Muscle of leg (tissue), 11 donors: ENCODE results near the gene MTMR11. TPM values are rescaled to one million over a fixed set of nuclear protein-coding genes. Genes with fewer than 3 reads are reported as not detected.
A peak's percentile ranks its signal among the peaks of the same experiment; 100 is the strongest.
"Not testable (repeated sequence)": the region's sequence is repeated elsewhere in the genome, so short reads cannot be mapped to it uniquely, and the experiment has no call there.

Source experiments
- DNase-seq: peaks from one replicate; pipeline ENCODE4 v3.0.0; 2013
- H3K27ac ChIP-seq: one replicate; pipeline ENCODE4 v1.5.1; 2013; ENCODE audit warnings: mild to moderate bottlenecking, low read length, control low read depth
- H3K27me3 ChIP-seq: one replicate; pipeline ENCODE4 v1.6.1; 2013; ENCODE audit warnings: low read length; ENCODE audit not compliant: control insufficient read depth, insufficient read depth
- H3K36me3 ChIP-seq: one replicate; pipeline ENCODE4 v1.6.1; 2013; ENCODE audit warnings: low read length; ENCODE audit not compliant: control insufficient read depth, insufficient read depth
- H3K4me1 ChIP-seq: one replicate; pipeline ENCODE4 v1.6.1; 2013; ENCODE audit warnings: low read length; ENCODE audit not compliant: control insufficient read depth, insufficient read depth
- H3K4me3 ChIP-seq: one replicate; pipeline ENCODE4 v1.5.1; 2013; ENCODE audit warnings: low read length, control low read depth
- H3K9me3 ChIP-seq: replicated peaks from 2 replicates; pipeline ENCODE4 v1.6.1; 2013; ENCODE audit warnings: low read depth, low read length; ENCODE audit not compliant: control insufficient read depth
- WGBS: methylation state at CpG from one replicate; pipeline ENCODE4 v1.1.5; 2013; ENCODE audit warnings: missing lambda C conversion rate; ENCODE audit not compliant: insufficient coverage; 5-methylcytosine and 5-hydroxymethylcytosine counted together
- polyA plus RNA-seq, 8 donors: library from polyadenylated mRNA; unstranded; fragments of 120-200 nt; gene quantifications; one replicate each; pipeline versions ENCODE4 v1.2.1 to v1.2.3, GENCODE V29; 2013; ENCODE audit warnings: inconsistent platforms in 1 of 8, low replicate concordance in 1 of 8; ENCODE audit not compliant: insufficient read length in 8 of 8, insufficient read depth in 1 of 8
- total RNA-seq: library from RNA; stranded (reverse); fragments of 120-200 nt; gene quantifications from one replicate; pipeline ENCODE4 v1.2.4, GENCODE V29; 2013

The MTMR11 gene
- total and polyA plus RNA-seq, 9 donors = 8.1 to 25.1 (median 22.1) TPM

DNA sequence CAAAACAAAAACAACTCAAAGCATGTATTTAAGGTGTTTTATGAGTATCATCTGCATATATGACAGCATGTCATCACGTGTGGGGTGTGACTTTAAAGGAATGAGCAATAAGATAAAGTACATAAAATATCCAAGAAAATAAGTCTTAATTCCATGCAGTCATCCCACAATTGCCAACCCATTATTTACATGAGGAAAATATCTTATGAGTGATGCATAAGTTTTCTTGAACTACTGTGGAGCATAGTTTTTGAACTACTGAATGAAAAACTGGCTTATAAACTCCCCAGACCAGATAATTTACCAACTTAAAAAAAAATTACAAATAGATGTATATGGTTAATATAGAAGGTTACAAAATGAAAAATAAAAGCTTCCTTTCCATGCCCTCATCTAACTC, 29.7 kb upstream of the MTMR11 start:
- peaks cover 49% of the 10 kb centered on the region for H3K36me3 ChIP-seq
- no peak for DNase-seq

GRCh38 chr1:149965440-149965839, 28.8 kb upstream of the MTMR11 start:
- Histone ChIP-seq H3K27ac (no peak overlapping the region), H3K4me1 (no peaks in the 10 kb centered on the region), H3K36me3 (peaks cover 48% of the 10 kb centered on the region), H3K9me3 (no peaks in the 10 kb centered on the region), H3K4me3 (no peak overlapping the region), H3K27me3 (no peaks in the 10 kb centered on the region)
- 100% methylated on average over 3 of the region's 3 CpGs for WGBS
- DNase-seq = no peak

More for the DNA sequence above, 29.7 kb upstream of the MTMR11 start:
- H3K27ac ChIP-seq = no peak overlapping the region
- H3K4me1 ChIP-seq = no peaks in the 10 kb centered on the region
- no peaks in the 10 kb centered on the region for H3K9me3 ChIP-seq
- no peak overlapping the region for H3K4me3 ChIP-seq
- H3K27me3 ChIP-seq = no peaks in the 10 kb centered on the region
- WGBS = no CpG with 5 or more reads among the region's 1 CpG

- Histone ChIP-seq H3K9me3 (peaks cover under 1% of the 10 kb centered on the region), H3K27me3 (no peaks in the 10 kb centered on the region), H3K4me3 (no peak overlapping the region), H3K27ac (no peak overlapping the region), H3K4me1 (no peaks in the 10 kb centered on the region), H3K36me3 (peaks cover 58% of the 10 kb centered on the region)
- no CpG with 5 or more reads among the region's 3 CpGs for WGBS
- DNase-seq = no peak
These were observed 26.7 kb upstream of the MTMR11 start for GRCh38 chr1:149963358-149963757.

- H3K36me3 ChIP-seq = peaks cover 64% of the 10 kb centered on the region
- no CpG with 5 or more reads among the region's 2 CpGs for WGBS
- no peaks in the 10 kb centered on the region for H3K27me3 ChIP-seq
- H3K9me3 ChIP-seq = peaks cover 6% of the 10 kb centered on the region
- H3K4me1 ChIP-seq = no peaks in the 10 kb centered on the region
- H3K4me3 ChIP-seq = no peak overlapping the region
- H3K27ac ChIP-seq = no peak overlapping the region
- DNase-seq = no peak
These were observed 26.1 kb upstream of the MTMR11 start for GRCh38 chr1:149962736-149963135.

GRCh38 chr1:149962039-149962647, 25.5 kb upstream of the MTMR11 start:
- no CpG with 5 or more reads among the region's 3 CpGs for WGBS
- H3K4me1 ChIP-seq = no peaks in the 10 kb centered on the region
- no peak overlapping the region for H3K27ac ChIP-seq
- H3K9me3 ChIP-seq = peaks cover 10% of the 10 kb centered on the region
- H3K27me3 ChIP-seq = no peaks in the 10 kb centered on the region
- DNase-seq = peak; percentile 86
- H3K4me3 ChIP-seq = no peak overlapping the region
- peaks cover 62% of the 10 kb centered on the region for H3K36me3 ChIP-seq

GRCh38 chr1:149957548-149957947, 20.9 kb upstream of the MTMR11 start:
- H3K4me1 ChIP-seq, H3K27ac ChIP-seq, H3K4me3 ChIP-seq, H3K27me3 ChIP-seq, DNase-seq: not testable (repeated sequence)
- Histone ChIP-seq H3K9me3 (peaks cover 10% of the 10 kb centered on the region), H3K36me3 (peaks cover 30% of the 10 kb centered on the region)
- WGBS = 100% methylated on average over 8 of the region's 14 CpGs

DNA sequence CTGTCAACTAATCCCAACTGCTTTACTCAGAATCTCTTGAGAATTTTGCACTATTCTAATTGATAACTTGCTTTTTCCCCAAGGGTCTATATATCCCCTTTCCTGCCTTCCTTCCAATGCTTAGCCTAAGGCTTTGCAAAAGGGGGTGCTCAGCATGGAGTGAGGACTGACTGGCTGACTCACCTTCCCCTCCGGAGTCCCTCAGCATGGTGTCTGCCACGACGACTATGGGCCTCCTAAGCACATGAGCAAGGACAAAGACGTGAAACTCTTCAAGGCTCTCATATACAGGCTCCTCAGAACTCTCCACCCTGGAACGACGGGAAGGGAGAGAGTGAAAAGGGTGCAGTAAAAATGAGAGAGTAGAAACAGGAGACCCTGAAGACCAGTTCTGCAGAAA, 13.2 kb upstream of the MTMR11 start:
- Histone ChIP-seq H3K4me3 (no peak overlapping the region), H3K9me3 (no peaks in the 10 kb centered on the region), H3K27ac (no peak overlapping the region), H3K27me3 (no peaks in the 10 kb centered on the region), H3K4me1 (no peaks in the 10 kb centered on the region), H3K36me3 (peaks cover 30% of the 10 kb centered on the region)
- no CpG with 5 or more reads among the region's 6 CpGs for WGBS
- no peak for DNase-seq

GRCh38 chr1:149945206-149945605, 8.5 kb upstream of the MTMR11 start:
- no peak for DNase-seq
- Histone ChIP-seq H3K27ac (no peak overlapping the region), H3K4me1 (no peaks in the 10 kb centered on the region), H3K27me3 (no peaks in the 10 kb centered on the region), H3K36me3 (peaks cover 45% of the 10 kb centered on the region), H3K9me3 (no peaks in the 10 kb centered on the region), H3K4me3 (no peak overlapping the region)
- WGBS = 100% methylated on average over 1 of the region's 4 CpGs

DNA sequence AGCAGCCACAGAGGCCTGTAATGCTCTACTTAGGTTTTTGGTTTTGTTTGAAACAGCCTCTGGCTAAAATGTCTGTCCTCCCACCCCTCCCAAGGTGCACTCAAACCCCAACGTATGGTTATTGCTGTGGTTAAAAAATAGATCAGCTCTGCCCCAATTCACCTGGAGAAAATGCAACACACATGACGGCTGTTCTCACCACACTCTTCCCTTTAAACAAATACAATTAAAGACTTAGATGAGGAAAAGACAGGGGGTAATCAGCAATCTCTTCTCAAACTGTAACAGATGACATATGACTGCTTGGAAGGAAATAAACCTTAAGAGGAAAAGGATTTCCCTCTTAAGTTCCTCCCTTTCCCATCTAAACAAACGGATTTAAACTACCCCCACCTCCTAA, 6.2 kb upstream of the MTMR11 start:
- H3K27ac ChIP-seq = no peak overlapping the region
- no peak overlapping the region for H3K4me3 ChIP-seq
- 38% methylated on average over 1 of the region's 3 CpGs for WGBS
- H3K36me3 ChIP-seq = peaks cover 34% of the 10 kb centered on the region
- no peaks in the 10 kb centered on the region for H3K9me3 ChIP-seq
- H3K27me3 ChIP-seq = no peaks in the 10 kb centered on the region
- no peak for DNase-seq
- H3K4me1 ChIP-seq = peaks cover 13% of the 10 kb centered on the region

GRCh38 chr1:149942207-149942606, 5.5 kb upstream of the MTMR11 start:
- peaks cover 28% of the 10 kb centered on the region for H3K36me3 ChIP-seq
- H3K9me3 ChIP-seq = no peaks in the 10 kb centered on the region
- peak; percentile 86 for DNase-seq
- peaks cover 20% of the 10 kb centered on the region for H3K4me1 ChIP-seq
- no peak overlapping the region for H3K4me3 ChIP-seq
- peak overlapping the region; percentile 1 for H3K27ac ChIP-seq
- no peaks in the 10 kb centered on the region for H3K27me3 ChIP-seq
- WGBS = no CpG with 5 or more reads among the region's 5 CpGs

DNA sequence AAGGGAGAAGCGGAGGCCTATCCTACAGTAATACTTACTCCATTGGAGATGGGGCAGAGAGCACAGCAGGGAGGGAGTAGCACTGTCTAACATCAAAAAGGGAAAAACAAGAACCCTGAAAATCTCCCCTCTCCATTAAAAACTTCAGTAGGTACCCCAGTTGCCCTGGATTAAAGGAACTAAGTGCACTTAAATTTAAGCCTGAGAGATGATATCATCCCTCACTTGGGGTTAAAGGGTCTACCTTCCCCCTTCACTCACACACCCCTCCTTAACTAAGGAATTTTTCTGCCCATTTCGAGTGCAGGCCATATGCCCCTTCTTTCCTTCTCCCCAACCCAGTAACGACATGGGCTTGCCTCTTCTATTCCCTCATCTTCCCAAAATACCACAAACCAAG, 3.7 kb upstream of the MTMR11 start:
- H3K27me3 ChIP-seq = no peaks in the 10 kb centered on the region
- peaks cover 21% of the 10 kb centered on the region for H3K36me3 ChIP-seq
- no peaks in the 10 kb centered on the region for H3K9me3 ChIP-seq
- no peak overlapping the region for H3K4me3 ChIP-seq
- WGBS = 44% methylated on average over 2 of the region's 3 CpGs
- H3K4me1 ChIP-seq = peaks cover 34% of the 10 kb centered on the region
- H3K27ac ChIP-seq = no peak overlapping the region
- no peak for DNase-seq
